ENCODE measurements around the gene RTN4IP1. TPM values are rescaled to one million over a fixed set of nuclear protein-coding genes. Genes with fewer than 3 reads are reported as not detected.

RTN4IP1 gene
- total RNA-seq, 1 experiment from 2014 or later: 19.2 TPM

- H3K4me1 Mint-ChIP-seq: peaks cover 43% of the 10 kb centered on the region
These were observed 6.9 kb downstream of the RTN4IP1 start for GRCh38 chr6:106622412-106622811.

More at GRCh38 chr6:106622412-106622811, 6.9 kb downstream of the RTN4IP1 start:
- Mint-ChIP-seq H3K9me3 (peaks cover 18% of the 10 kb centered on the region), H3K27me3 (ENCODE audit: low read depth) (no peaks in the 10 kb centered on the region), H3K27ac (no peak overlapping the region), H3K4me3 (no peak overlapping the region), H3K36me3 (peaks cover 26% of the 10 kb centered on the region)
- DNase-seq (ENCODE audit: low spot score): no peak
- POLR2A ChIA-PET: no interaction called here
- no peak for TF ChIP-seq AFF4 (CRISPR knock-in tag; IDR thresholded peaks at IDR 0.05; ENCODE audit: borderline replicate concordance)
- TF ChIP-seq PREB (CRISPR knock-in tag; IDR thresholded peaks at IDR 0.05; ENCODE audit: borderline replicate concordance): no peak
- no peak for TF ChIP-seq NFATC4 (CRISPR knock-in tag; IDR thresholded peaks at IDR 0.05)
- TF ChIP-seq ZNF396 (CRISPR knock-in tag; IDR thresholded peaks at IDR 0.05; ENCODE audit: borderline replicate concordance): no peak
- TF ChIP-seq NR2C2 (CRISPR knock-in tag; IDR thresholded peaks at IDR 0.05): no peak
- TF ChIP-seq TCF7 (CRISPR knock-in tag; IDR thresholded peaks at IDR 0.05; ENCODE audit: low read depth): no peak
- TF ChIP-seq SOX15 (CRISPR knock-in tag; IDR thresholded peaks at IDR 0.05): no peak
- TF ChIP-seq TEAD4 (CRISPR knock-in tag; IDR thresholded peaks at IDR 0.05): no peak
- no peak for TF ChIP-seq NR1H2 (CRISPR knock-in tag; IDR thresholded peaks at IDR 0.05)
- no peak for TF ChIP-seq ARID4B (CRISPR knock-in tag; IDR thresholded peaks at IDR 0.05; ENCODE audit: borderline replicate concordance)
- TF ChIP-seq ZNF121 (CRISPR knock-in tag; IDR thresholded peaks at IDR 0.05): no peak
- TF ChIP-seq OVOL2 (CRISPR knock-in tag; IDR thresholded peaks at IDR 0.05; ENCODE audit: borderline replicate concordance): no peak
- TF ChIP-seq ZNF671 (CRISPR knock-in tag; IDR thresholded peaks at IDR 0.05): no peak
- no peak for TF ChIP-seq FOXP1 (CRISPR knock-in tag; IDR thresholded peaks at IDR 0.05; ENCODE audit: borderline replicate concordance)
- TF ChIP-seq ATF6 (CRISPR knock-in tag; IDR thresholded peaks at IDR 0.05): no peak
- no peak for TF ChIP-seq ZNF532 (CRISPR knock-in tag; IDR thresholded peaks at IDR 0.05; ENCODE audit: borderline replicate concordance)
- no peak for TF ChIP-seq FOXJ3 (CRISPR knock-in tag; IDR thresholded peaks at IDR 0.05; ENCODE audit: borderline replicate concordance)
- no peak for TF ChIP-seq IRF1 (CRISPR knock-in tag; IDR thresholded peaks at IDR 0.05)
- CTCF ChIA-PET: no interaction called here
- no peak for ATAC-seq

Measured in WTC11 (cell line).